Activated T-cell treated with anti-CD3 and anti-CD28 coated beads for 24 hours (primary cell): ENCODE data around the gene FRG2C.
"Not testable (repeated sequence)": the region's sequence is repeated elsewhere in the genome, so short reads cannot be mapped to it uniquely, and the experiment has no call there.

ENCODE experiments used
- DNase-seq: peaks from one replicate; pipeline ENCODE4 v3.0.0-alpha.2; 2020; ENCODE audit warnings: low read depth

FRG2C gene

DNA sequence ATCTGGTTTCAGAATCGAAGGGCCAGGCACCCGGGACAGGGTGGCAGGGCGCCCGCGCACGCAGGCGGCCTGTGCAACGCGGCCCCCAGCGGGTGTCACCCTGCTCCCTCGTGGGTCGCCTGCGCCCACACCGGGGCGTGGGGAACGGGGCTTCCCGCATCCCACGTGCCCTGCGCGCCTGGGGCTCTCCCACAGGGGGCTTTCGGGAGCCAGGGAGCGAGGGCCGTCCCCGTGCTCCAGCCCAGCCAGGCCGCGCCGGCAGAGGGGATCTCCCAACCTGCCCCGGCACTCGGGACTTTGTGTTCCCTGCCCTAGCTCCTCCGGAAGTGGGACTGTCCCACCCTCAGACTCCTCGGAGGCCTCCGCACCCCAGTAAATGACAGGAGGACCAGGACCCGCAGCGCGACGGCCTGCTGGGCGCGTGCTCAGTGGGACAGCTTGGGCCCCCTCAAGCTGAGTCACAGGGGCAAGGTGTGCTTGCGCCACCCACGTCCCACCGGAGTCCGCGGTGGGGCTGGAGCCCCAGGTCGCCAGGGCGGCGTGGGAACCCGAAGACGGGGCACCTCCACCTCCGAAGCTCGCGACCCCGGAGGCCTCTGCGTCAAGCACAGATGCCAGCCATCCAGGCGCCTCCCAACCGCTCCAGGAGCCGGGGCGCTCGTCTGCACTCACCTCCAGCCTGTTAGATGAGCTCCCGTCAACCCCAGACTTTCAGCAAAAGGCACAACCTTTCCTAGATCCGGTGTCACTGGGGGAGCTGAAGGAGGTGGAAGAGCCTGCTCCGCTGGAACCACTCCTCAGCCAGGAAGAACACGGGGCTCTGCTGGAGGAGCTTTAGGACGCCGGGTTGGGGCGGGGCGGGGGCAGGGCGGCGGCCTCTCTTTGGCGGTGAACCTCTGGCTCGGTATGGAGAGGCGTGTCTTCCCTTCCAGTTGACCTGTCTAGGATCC, 5.5 kb downstream of the FRG2C start:
- not testable (repeated sequence) for DNase-seq

DNA sequence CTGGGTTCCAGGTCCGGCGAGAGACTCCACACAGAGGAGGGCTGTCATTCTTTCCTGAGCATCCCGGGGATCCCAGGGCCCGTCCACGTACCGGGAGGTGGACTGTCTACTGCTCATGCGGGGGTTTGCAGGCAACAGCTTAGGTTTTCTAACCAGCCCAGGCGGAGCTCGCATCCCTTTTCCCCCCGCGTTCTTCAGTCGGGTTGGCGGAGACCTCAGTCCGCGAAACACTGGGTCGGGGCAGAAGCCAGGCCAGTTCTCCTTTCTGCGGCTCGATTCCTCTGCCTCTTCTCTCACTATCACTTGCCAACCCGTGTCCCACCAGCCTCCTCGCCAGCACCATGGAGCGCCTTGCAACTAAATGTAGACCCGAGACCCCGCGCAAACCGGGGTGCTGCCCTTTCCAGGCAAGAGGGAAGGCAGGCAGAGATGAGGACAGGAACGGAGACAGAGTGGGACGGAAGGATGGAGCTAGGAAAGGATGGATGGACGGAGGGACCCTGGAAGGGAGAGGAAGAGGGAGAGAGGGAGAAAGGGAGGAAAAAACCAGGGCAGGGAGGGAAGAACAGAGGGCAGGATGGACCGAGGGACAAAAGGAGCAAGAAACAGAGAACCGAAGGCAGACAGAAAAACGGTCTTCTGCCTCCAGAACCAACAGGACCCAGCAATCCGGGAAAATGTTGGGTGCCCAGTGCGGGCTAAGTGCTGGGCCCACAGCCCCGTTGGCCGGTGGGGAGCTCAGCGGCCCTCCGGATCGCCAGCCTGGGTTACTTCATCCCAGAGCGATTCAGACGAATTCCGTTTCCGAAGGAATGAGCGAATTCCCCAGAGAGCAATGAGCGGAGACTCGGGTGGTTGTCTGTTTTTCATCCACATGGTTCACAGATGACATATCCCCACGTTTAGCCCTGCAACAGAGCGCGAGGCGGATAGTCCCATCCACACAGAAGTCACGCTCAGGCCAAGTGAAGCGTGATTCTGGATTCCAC, 6.5 kb downstream of the FRG2C start:
- DNase-seq, result not testable (repeated sequence)

DNA sequence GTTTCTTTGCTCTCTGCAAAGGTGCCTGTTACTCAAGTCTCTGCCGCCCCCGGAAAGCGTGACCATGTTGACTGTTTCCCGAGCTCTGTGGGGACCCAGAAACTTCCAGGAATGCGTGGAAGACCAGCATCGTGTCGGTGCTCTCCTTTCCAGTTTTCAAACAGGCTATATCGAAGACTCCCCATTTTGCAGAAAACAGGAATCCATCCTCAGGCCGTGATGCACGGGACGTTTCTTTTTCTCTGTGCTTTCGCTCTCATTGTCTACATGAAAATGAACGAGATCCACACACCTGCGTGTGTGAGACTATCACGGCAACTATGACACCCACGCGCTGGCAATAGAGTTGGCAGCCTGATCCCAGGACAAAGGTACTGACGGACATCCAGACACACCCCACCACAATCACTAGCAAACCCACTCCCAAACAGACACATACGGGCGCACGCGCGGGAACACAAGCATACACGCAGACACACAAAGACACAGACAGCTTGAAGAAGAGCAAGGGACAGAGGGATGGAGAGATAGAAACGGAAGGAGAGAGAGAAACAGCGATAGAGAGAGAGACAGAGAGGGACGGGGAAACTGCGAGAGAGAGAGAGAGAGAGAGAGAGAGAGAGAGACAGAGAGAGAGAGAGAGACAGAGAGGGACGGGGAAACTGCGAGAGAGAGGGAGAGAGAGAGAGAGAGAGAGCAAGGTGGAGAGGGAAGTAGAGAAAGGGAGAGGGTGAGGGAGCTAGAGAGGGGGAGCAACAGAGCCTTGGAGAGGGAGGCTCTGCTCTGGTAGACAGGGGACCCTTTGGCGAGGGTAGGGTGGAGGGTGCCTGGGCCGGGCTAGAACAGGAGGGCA, 7.4 kb downstream of the FRG2C start:
- not testable (repeated sequence) for DNase-seq

DNA sequence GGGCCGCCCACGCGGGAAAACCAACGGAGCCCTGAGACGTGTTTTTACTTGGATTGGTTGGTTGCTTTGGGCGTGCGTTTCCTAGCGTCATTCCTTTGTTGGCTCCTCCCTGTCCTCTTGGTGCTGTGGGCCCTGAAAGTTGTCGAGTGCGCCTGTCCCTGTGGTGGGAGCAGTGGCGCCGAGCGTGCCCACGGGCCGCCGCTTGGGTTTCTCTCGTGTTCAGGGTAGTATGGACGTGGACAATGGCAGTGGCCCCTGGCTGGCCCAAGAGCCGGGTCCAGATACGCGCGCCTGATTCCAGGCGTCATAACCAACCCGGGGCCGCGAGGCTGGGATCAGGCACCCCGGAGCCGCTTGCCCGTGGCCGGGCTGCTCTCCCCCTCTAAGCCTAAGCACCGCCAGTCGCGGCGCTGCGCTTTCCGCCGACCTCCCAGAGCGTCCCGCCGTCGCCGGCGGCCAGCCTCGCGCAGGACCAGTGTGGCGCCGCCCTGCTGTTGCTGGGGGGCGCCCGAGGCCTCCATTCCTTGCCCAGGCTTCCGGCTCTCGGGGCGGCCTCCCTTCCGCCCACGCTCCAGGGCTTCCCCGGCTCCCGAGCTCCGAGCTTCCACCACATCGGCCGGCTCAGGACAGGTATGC, 8.1 kb downstream of the FRG2C start:
- not testable (repeated sequence) for DNase-seq

DNA sequence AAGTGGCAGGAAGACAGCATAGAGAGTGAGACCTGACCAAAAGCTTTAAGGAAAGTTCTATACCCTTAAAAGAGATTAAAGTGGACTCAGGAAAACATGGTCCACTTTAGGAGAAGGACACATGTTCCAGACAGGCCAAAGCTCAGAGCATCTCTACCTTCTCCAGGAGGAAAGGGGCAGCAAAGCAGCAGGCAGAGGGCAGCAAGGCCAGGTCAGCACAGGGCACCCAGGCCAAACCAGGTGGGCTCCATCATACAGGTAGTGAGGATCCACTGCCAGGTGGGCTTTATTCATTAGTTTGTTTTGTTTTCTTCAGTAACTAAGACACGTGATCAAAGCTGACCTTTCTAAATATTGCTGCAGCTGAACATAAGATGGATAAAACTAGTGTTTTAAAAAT, 19.8 kb downstream of the FRG2C start:
- DNase-seq, result not testable (repeated sequence)

DNA sequence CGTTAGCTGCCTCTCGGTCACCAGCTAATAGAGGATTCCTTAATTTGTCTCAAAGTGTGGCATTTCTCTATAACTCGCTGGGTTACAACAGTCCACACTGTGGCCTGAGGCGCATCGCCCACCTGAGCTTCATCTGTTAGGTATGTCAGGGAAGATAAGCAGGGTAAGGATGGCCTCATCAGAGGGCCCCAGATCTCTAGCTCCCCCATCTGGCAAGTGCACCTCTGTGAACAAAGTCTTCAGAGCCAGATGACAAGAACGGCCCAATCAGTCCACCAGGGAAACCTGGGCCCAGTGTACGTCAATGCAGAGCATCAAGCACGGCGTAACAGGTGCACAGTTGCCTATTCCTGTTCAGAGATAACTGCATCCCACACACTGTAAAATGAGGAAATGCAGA, 23.2 kb downstream of the FRG2C start:
- DNase-seq, result no peak

DNA sequence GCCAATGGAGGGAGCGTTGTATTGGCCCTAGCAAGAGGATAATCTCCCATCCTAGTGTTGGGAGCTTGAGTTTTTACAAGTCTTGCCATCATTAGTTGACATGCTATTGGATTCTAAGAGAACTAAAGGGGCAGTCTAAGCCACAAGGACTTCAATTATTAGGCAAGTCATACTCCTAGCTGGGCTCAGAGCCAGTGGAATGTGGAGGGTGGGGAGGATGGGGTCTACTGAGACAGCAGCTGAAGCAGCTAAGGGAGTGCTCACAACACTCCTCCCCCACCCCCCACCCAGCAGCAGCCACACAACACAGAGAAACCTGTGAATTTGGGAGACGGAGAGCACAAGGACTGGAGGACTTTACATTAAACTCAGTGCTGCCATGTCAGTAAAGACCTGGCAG, 27.9 kb downstream of the FRG2C start:
- DNase-seq, result no peak
